Measurements from ENCODE around the gene CAPRIN2. TPM values are rescaled to one million over a fixed set of nuclear protein-coding genes. Genes with fewer than 3 reads are reported as not detected.

Gene CAPRIN2
- polyA plus RNA-seq, 3 donors = 1.4 to 10.3 (median 2.0) TPM

DNA sequence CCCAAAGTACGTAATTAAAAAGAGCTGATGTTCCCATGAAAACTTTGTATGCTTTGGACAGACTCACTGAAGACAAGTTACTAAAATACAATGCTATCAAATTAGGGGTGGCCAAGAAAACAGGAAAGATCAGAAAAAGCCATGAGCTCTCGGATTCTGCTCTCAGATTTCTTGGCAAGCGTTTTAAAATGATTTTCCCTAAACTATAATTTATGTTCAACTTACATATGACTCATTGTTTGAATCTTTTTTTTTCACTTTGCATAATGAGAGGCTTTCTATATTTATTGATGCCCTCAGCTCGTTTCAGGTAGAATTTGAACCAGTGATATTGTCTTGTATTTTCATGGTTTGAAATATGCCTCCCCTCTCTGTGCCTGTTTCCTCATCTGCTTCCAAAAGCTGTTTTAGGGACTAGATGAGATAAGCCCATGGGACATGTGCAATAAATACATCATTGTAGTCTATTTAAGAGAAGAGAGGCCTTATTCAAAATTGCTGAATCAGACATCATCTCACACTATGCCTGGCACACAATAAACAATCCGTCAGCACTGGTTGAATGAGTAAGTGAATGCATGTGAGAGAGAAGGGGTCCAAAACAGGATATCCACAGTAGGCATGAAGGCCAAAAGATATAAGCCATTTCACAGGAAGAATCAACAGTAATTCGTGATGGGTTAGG is 54.4 kb downstream of the CAPRIN2 start:
- no peaks in the 10 kb centered on the region for H3K27me3 ChIP-seq (ENCODE audit: control insufficient read depth in 2 of 2, insufficient read depth in 2 of 2, low read length in 2 of 2)
- peaks cover 4% of the 10 kb centered on the region for H3K79me2 ChIP-seq (ENCODE audit: insufficient read depth, low read length)
- peaks cover 2 to 8% (median 2%) of the 10 kb centered on the region in 3 donors for H3K27me3 Mint-ChIP-seq (ENCODE audit: low read depth in 3 of 3)
- no peak overlapping the region for H3K27ac ChIP-seq (ENCODE audit: low read depth in 1 of 2, low read length in 2 of 2)
- H3K27ac Mint-ChIP-seq = no peak overlapping the region
- H3K4me3 Mint-ChIP-seq = no peak overlapping the region
- no peak overlapping the region for H3K9ac ChIP-seq (ENCODE audit: insufficient read depth, low read length, poor library complexity, severe bottlenecking)
- H3K4me2 ChIP-seq (replicated peaks; ENCODE audit: extremely low read depth, low read length, poor library complexity, severe bottlenecking) = no peak overlapping the region
- H2AFZ ChIP-seq (ENCODE audit: insufficient read depth, low read depth, low read length, poor library complexity, severe bottlenecking) = no peak overlapping the region
- intact Hi-C loops (cut with micrococcal nuclease) = no loop called here
- no peak overlapping the region for H3K4me3 ChIP-seq (replicated peaks in 1 of 3; ENCODE audit: low read depth in 2 of 3, low read length in 3 of 3)
- H3K9me3 Mint-ChIP-seq = peaks cover 0 to 2% (median 0%) of the 10 kb centered on the region in 7 donors
- H3K36me3 ChIP-seq (replicated peaks in 1 of 2; ENCODE audit: control insufficient read depth in 1 of 2, insufficient read depth in 2 of 2, low read length in 2 of 2) = no peaks in the 10 kb centered on the region
- no peaks in the 10 kb centered on the region for H3K36me3 Mint-ChIP-seq
- H3K4me1 ChIP-seq (ENCODE audit: control insufficient read depth in 1 of 2, insufficient read depth in 2 of 2, low read length in 2 of 2) = peaks cover 3 to 5% of the 10 kb centered on the region in 2 donors
- DNase-seq = no peak
- WGBS (ENCODE audit: insufficient coverage) = 88% methylated on average over 1 of the region's 6 CpGs
- TF ChIP-seq, protein P1, sequence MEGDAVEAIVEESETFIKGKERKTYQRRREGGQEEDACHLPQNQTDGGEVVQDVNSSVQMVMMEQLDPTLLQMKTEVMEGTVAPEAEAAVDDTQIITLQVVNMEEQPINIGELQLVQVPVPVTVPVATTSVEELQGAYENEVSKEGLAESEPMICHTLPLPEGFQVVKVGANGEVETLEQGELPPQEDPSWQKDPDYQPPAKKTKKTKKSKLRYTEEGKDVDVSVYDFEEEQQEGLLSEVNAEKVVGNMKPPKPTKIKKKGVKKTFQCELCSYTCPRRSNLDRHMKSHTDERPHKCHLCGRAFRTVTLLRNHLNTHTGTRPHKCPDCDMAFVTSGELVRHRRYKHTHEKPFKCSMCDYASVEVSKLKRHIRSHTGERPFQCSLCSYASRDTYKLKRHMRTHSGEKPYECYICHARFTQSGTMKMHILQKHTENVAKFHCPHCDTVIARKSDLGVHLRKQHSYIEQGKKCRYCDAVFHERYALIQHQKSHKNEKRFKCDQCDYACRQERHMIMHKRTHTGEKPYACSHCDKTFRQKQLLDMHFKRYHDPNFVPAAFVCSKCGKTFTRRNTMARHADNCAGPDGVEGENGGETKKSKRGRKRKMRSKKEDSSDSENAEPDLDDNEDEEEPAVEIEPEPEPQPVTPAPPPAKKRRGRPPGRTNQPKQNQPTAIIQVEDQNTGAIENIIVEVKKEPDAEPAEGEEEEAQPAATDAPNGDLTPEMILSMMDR (IDR thresholded peaks at IDR 0.05) = no peak
- H4K20me1 ChIP-seq (ENCODE audit: insufficient read depth, low read length) = no peaks in the 10 kb centered on the region
- H3K9me3 ChIP-seq (replicated peaks in 1 of 2; ENCODE audit: control insufficient read depth in 1 of 2, insufficient read depth in 1 of 2, low read length in 2 of 2) = no peaks in the 10 kb centered on the region
- H3K4me1 Mint-ChIP-seq = peaks cover 6% of the 10 kb centered on the region

DNA sequence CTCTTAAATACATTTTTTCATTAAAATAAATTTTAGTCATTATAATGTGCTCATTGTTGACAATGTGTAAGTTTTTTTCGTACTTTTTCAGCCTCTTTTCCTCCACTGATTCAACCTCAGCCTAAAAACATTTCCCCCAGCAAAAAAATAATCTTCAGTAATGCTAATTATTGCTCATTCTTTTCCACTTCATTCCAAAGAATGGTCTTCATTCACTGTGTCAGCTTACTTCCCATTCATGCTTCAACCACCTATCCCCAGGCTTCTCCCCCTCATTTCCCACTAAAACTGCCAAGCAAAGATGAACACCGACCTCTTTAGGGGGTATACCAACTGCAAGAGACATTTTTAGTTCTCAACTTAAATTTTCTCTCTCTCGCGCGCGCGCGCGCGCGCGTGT is 56.4 kb downstream of the CAPRIN2 start:
- Histone ChIP-seq H3K27ac (ENCODE audit: low read depth in 1 of 2, low read length in 2 of 2) (no peak overlapping the region), H3K4me3 (replicated peaks in 1 of 3; ENCODE audit: low read depth in 2 of 3, low read length in 3 of 3) (no peak overlapping the region), H3K4me2 (replicated peaks; ENCODE audit: extremely low read depth, low read length, poor library complexity, severe bottlenecking) (no peak overlapping the region), H3K27me3 (ENCODE audit: control insufficient read depth in 2 of 2, insufficient read depth in 2 of 2, low read length in 2 of 2) (no peaks in the 10 kb centered on the region), H3K9ac (ENCODE audit: insufficient read depth, low read length, poor library complexity, severe bottlenecking) (no peak overlapping the region), H4K20me1 (ENCODE audit: insufficient read depth, low read length) (no peaks in the 10 kb centered on the region), H3K36me3 (replicated peaks in 1 of 2; ENCODE audit: control insufficient read depth in 1 of 2, insufficient read depth in 2 of 2, low read length in 2 of 2) (no peaks in the 10 kb centered on the region), H3K4me1 (ENCODE audit: control insufficient read depth in 1 of 2, insufficient read depth in 2 of 2, low read length in 2 of 2) (peaks cover 20 to 25% of the 10 kb centered on the region in 2 donors), H3K79me2 (ENCODE audit: insufficient read depth, low read length) (peaks cover 25% of the 10 kb centered on the region), H2AFZ (ENCODE audit: insufficient read depth, low read depth, low read length, poor library complexity, severe bottlenecking) (no peak overlapping the region), H3K9me3 (replicated peaks in 1 of 2; ENCODE audit: control insufficient read depth in 1 of 2, insufficient read depth in 1 of 2, low read length in 2 of 2) (no peaks in the 10 kb centered on the region)
- Mint-ChIP-seq H3K27ac (no peak overlapping the region), H3K27me3 (ENCODE audit: low read depth in 3 of 3) (peaks cover 2 to 10% (median 4%) of the 10 kb centered on the region in 3 donors), H3K4me3 (no peak overlapping the region), H3K4me1 (peaks cover 22% of the 10 kb centered on the region), H3K9me3 (peaks cover 0 to 2% (median 0%) of the 10 kb centered on the region in 7 donors), H3K36me3 (no peaks in the 10 kb centered on the region)
- DNase-seq = no peak
- TF ChIP-seq, protein P1 (IDR thresholded peaks at IDR 0.05) = no peak
- 85% methylated on average over 2 of the region's 12 CpGs for WGBS (ENCODE audit: insufficient coverage)
- intact Hi-C loops (cut with micrococcal nuclease) = loop anchor here in 1 of 2 donors (10.0 kb wide), 1 partner anchor 56 kb away; the partner anchor contains the start of gene CAPRIN2

Measured in CD14-positive monocyte (primary cell).